ENCODE results near the gene ACIN1.

ACIN1 gene

DNA sequence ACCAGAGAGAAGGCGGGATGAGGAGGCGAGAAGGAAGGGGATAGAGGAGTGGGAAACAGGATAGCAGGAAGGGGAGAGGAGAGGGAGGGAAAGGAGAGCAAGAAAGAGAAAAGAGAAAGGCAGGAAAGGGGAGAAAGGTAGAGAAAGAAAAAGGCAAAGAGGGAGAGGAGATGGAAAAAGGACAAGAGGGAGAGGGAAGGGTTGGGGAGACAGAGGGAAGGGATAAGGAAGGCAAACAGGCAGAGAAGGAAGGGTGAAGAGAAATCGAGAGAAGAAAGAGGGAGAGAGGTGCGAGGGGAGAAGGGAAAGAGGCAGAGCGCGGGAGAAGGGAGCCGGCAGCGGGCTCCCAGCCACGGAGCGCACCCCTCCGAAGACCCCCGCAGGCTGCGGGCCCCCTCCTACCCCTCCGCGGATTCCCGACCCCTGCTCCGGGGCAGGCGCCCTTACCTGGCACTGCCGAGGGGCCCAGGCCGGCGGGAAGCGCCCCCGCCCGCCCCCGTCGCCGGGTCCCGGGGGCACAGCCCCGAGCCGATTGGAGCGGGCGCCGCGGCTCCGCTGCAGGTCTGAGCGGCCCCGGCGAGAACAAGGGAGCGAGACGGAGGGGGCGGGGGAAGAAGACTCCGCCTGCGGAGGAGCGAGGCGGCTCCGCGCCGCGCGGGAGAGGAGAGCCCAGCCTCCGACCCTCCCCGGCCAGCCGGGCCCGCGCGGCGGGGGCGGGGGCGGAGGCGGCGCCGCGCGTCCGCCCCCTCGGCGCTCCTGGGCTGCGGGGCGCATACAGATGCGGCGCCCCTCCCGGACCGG lies 37.8 kb downstream of the ACIN1 start, which contains the start of gene CDH24:
TSS of gene CDH24 (minus strand) at position 565 of the 801 bp plus-strand sequence. CDS start 1,787 bp downstream, outside the sequence.
- DNase-seq = no peak

DNA sequence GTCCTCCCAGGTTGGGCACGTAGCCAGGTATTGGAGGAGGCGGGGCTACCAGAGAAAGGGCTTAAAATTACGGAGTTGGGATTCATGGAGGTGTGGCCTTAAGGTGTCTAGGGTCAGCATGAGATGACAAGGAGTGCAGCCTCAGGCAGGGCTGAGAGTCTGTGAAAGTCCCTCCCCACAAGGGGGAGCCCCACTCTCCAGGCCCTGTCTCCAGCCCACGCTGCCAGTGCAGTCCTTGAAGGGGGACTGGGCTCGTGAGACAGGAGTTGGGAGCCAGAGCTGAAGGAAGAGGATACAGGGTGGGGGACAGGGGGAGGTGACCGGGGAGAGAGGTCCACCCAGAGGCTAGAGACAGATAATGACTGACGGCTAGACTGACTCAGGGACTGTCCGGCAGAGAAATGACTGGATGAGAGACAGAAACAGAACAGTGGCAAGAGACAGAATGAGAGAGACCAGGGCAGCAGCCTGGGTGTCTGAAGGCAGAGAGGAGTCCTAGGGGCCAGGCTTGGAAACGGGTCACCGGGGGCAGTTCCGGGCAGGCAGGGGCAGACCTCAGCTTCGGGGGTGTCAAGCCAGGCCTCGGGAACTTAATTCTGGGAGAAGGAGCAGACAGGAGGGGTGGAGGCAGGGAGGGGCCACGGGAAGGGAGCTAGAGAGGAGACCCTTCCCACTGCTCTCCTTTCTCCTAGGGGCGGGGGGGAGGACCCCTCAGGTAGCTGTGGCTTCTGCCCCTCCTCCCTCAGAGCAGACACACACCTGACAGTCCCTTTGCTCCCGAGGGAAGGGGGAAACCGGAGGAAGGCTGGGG lies 38.6 kb downstream of the ACIN1 start:
- no peak for DNase-seq

DNA sequence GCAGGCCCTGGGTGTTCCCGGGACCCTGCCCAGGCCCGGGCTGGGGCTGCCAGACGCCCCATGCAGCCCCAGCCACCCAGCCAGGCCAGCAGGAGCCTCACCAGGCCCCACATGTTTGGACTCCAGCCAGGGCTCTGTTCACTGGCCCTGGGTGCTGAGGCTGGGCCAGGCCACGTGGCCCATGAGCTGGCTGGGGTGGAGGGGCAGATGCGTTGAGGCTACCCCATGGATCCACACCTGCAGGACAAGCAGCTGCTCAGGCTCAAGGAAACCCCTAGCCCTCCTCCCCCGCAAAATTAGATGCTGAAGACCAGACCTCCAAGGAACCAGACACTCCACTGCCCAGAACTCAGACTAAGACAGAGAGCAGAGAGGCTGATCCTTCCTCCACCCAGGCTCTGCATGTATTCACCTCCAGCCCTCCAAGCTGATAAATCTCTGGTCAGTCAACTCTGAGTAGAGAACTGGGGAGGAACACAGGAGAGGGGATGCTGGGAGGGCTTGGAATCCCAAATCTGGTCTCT lies 39.3 kb downstream of the ACIN1 start:
- DNase-seq = no peak

DNA sequence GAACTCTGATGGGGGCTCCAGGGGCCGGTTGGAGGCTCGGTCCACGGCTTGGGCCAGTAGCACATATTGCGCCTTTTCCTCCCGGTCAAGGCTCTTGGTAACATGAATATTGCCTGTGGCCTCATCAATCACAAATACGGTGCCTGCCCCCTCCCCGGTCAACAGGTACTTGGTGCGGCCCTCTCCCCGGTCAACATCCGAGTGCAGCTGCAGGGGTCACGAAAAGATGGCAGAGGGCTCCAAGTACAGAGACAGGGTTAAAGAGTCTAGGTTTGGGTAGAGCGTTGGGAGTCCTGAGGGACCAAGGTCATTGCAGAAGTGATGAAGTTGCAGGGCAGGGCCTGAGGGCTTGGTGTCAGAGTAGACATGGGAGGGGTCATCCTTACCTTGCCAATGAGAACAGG lies 39.8 kb downstream of the ACIN1 start:
- no peak for DNase-seq

DNA sequence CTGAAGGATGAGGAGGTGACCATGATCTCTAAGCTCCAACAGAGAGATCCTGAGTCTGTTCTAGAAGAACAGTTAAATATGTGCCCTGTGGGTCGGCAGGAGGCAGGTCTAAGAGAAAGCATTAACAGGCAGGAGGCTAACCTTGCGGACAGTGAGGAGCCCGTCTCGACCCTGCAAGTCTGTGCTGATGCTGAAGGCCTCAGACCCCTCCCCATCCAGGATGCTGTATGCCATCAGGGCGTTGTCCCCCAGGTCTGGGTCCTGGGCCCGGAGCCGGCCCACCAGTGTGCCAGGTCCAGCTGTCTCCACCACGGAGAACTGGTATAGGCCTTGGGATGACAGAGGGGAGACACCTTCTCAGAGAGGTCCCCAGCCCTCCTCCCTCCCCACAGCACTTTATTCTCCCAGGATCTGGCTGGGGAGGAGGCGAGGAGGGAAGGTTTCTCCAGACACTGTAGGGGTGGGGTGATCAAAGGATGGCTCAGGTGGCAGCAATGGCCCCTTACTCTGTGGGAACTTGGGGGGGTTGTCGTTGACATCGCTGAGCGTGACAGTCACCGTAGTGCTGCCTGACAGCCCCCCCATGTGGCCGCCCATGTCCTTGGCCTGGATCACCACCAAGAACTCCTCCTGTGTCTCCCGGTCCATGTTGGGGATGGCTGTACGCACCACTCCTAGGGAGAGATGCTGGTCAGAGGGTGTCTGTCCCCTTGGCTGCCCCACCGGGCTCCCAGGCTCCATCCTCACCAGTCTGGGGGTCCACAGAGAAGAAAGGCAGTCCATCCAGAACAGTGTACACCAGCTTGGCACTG lies 40.7 kb downstream of the ACIN1 start:
- DNase-seq = no peak

DNA sequence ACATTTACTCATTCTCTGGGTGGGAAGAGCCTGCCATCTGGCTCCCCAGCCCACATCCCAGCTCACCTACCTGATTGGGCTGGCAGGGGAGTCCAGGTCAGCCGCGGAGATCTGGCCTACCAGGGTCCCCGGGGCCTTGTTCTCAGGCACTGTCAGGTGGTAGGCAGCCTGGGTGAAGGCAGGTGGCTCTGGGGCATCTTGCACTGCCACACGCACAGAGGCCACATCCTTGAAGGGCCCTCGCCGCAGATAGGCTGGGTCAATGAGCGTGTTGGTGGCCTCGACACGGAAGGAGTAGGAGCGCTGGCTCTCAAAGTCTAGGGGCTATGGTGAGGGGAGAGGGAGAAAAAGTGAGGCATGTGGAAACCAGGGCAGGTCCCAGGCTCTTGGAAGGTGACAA lies 41.5 kb downstream of the ACIN1 start:
- no peak for DNase-seq

DNA sequence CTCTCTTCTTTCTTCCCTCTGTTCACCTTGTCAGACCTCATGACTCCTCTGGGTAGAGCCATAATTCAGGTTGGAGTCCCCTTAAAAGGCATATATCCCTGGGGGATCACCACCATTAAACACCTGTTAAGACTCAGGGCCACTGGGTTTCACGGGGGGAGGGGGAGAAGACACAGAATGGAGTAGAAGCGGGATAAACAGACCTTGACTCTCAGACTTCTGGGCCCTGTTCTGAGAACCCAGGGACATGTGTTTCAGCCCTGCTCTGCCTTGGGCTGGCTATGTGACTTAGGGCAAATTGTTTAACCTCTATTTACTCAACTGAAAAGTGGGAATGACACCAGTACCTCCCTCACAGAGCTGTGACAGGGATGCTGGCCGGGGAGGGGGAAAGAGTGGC lies 42.3 kb downstream of the ACIN1 start:
- no peak for DNase-seq

DNA sequence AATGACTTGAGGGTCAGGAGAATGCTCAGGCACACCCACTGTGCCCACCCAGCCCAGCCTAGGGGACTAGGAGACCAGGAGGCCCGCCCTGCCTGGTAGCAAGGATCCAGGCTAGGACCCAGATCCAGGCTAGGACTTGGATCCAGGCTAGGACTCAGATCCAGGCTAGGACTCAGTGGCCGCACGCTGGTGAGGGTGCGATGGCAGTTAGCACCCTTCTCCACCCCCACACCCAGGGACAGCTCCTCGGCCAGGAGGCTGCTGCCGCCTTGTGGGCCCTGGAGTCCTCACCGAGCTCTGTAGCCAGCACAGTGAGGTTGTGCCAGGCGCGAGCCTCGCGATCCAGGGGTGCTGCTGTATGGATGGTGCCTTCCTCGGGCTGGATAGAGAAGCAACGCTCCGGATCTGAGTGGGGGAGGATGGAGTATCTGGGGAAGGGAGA lies 42.7 kb downstream of the ACIN1 start:
- no peak for DNase-seq

DNA sequence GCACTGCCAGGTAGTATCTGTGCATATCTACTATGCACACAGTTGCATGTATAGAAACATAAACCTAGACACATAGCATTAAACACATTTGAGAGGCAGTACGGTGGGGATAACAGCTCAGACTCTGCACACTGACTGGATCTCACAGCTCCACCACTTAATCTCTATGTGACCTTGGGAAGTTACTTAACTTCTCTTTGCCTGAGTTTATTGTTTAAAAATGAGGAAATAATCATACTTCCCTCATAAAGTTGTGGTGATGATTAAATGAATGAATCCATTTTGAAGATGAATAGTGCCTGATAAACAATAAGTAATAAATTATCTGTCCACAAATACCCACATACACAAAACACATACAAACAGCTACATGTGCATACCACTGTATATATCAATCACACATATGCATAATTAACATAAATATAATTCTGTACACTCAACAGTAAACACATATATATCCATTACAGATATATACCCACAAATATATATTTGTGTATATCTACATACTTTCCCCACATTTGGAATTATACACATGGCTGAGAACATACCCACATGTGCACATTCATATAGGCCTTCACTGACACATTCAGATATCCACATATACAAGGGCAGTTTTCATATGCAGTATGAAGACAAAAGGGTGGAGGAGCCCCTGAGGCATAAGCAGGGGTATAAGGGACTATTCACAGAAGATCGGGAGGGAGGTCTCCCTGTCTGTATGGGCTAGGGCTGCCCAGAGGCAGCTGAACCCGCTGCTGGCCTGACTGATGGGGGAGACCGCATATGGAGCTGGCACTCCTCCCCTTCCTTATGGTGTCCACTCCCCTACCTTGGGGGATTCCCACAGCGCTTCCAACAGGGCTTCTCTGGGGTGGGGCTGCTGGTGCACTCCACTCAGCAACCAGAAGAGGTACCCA lies 43.5 kb downstream of the ACIN1 start:
- no peak for DNase-seq

DNA sequence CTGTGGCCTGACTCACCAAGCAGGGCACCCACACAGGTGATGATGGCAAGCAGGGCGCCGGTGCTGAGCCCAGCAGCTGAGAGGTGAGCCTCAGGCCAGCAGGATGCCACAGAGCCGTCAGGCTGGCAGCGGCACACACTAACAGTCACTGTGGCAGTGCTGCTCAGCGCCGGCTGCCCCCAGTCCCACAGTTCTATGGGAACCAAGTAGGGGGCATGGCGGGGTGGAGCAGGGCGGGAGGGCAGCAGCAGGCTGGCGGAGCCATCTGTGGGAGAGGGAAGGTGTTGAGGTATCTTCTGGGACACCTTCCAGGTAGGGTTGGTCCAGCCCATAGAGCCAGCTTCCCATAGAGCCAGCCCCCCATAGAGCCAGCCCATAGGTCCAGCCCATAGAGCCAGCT lies 45.9 kb downstream of the ACIN1 start:
- no peak for DNase-seq

DNA sequence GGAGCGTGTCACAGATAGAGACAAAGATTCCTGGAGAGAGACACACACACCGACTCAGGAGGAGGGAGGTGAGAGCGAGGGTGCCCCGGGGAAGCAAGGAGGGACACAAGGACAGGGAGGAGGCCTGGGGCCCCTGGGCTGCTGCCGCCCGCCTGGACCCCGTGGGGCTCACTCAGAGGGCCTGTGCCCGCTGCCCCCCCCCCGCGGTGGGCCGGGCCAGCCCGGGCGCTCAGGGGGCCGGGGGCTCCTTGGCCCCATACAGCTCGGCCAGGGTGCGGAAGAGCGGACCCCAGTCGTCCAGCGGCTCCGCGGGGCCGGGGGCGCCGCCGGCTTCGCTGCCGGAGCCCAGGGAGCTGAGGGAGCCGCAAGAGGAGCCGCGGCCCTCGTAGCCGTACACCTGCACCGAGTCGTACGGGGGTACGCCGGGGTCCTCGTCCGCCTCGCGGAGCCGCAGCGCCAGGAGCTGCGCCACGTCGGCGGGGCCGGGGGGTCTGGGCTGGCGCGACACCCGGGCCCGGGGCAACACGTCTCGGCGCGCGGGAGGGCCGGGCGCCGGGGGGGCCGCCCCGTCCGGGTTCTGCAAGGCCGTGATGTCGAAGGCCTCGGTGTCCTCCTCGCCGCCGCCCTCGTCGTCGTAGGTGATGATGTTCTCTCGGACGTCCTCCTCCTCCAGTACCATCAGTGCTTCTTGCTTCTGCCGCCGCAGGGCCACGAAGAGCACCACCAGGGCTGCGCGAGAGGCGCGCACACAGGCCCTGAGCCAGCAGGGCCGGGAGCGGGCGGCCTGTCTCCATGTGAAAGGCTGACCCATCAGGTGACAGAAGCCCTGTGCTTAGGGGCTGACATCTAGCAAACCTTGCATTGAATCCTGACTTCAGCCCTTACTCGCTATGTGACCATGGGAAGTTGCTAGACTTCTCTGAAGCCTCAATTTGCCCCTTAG lies 46.9 kb downstream of the ACIN1 start:
- no peak for DNase-seq

DNA sequence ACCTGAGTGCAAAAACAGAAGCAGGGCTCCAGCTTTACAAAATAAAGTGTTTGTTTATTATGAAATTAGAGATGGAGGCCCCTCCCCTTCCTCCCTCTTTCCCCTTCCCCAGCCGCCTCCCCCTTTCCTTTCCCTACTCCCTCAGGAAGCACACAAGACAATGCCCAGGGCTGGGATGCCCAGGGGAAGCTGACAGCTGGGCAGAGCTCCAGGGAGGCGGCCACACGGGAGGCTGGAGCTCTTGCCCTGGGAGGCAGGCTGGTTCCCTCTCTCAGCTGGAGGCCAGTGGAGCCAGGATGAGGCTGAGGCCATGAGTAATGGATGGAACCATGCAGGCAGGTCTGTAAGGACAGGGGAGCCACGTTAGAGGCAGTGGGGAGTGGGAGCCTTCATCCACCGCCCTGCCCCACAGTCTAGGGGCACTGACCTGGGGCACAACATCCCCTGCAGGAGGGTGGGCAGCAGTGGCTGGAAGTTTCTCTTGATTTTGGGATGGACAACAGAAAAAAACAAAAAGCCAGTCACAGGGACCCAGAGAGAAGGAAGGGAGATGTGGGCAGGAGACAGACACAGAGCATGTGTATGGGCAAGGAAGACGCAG lies 47.8 kb downstream of the ACIN1 start:
- DNase-seq = no peak

DNA sequence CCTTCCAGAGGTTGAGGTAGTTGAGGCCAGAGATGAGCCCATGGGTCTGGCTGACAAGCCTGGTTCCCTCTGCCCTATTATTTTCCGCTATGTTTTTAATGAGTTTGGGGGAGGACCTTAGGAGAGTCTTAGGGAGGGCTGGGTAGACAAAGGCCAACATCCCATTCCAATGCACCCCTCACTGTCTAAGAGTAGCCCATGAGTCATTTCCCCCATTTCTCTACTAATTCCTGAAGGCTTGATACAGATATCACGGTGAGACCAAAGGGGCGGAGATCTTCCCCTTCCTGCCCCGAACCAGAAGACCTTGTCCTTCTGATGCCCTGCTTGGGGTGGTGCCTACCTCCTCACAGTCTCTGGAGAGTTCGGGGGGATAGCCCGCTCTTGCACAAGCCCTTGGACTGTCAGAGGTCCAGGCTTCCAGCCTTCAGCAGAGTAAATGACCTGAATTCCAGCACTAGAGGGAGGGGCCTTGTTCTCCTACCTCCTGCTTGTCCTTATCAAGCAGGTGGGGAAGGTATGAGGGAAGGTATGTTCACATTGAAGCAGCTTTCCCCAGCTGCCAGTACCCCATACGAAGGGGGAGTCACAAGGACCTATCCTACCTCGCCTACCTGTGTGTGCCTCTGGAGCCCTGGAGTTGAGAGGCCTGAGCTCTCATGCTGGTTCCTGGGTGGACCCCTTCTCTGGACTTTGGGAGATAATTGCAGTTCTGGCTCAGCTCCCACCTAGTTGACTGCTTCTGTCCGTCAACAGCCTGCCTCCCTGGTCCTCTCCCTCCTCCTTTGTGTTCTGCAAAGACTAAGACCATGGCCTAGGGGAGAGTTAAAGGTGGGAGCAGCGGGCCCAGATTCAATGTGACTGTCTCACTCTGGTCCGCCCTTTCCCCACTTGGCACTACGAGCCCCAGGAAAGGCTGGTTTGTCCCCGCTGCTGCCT lies 49.2 kb downstream of the ACIN1 start:
- DNase-seq = no peak

DNA sequence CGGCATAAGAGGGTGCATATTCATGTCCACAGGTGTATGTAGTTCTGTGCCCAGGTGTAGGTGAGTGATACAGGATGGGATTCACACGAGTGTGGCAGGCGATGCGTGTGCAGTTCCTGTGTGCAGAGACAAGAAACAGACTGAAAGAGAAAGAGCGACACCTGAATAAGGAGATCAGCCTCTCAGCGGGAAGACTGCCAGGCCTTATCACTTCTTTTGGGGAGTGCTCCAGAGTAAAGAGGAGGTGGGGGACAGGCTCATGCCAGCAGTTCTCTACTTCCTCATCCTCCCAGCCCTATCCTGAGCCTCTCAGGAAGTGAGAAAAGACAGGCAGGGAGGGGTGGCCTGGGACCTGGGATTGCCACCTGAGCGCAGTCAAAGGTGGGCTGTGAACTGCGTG lies 50.1 kb downstream of the ACIN1 start:
- no peak for DNase-seq

DNA sequence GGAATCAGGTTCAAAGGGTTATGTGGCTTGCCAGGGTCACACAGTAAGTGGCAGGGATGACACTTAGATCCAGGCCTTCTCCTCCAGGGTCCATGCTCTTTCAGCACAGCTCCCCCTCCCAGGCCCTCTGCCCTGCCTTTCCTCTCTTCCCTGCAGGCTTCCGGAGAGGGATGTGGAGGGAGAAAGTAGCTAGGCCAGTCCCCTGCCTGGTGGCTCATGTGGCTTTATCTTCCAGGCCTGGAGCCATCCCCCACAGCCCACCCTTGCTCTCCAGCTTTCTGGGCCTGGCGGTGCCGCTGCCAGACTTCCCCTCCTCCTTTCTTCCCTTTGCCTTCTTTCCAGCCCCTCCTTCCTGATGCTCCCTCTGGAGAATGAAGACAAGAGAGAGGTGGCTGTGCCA lies 51.2 kb downstream of the ACIN1 start:
- no peak for DNase-seq

DNA sequence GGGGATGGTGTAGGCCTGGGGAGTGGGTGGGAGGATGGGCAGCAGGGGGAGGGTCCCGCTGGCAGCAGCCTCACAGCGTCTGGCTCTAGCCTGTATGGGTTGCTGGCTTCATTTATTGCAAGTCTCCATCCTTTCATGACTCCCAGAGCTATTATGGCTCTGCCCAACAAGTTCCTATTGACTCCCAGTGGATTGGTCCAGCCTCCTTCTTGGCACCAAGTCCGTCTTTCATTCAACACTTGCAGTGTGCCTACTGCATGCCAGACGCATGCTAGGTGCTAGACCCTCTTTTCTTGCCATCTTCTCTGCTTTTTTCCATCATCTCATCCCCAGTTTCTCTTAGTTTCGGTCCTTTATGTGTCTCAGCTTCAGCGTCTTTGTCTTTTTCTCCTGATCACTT lies 51.8 kb downstream of the ACIN1 start:
- DNase-seq = no peak

DNA sequence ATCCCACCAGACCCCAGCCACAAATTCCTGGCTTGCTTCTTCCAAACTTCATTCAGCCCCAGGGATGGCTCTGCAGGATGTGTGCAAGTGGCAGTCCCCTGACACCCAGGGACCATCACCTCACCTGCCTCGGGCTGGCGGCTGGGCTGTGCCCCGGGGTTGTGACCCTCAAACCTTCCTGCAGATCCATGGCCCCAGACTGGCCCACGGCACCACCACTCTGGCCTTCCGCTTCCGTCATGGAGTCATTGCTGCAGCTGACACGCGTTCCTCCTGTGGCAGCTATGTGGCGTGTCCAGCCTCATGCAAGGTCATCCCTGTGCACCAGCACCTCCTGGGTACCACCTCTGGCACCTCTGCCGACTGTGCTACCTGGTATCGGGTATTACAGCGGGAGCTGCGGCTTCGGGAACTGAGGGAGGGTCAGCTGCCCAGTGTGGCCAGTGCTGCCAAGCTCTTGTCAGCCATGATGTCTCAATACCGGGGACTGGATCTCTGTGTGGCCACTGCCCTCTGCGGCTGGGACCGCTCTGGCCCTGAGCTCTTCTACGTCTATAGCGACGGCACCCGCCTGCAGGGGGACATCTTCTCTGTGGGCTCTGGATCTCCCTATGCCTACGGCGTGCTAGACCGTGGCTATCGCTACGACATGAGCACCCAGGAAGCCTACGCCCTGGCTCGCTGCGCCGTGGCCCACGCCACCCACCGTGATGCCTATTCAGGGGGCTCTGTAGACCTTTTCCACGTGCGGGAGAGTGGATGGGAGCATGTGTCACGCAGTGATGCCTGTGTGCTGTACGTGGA lies 52.6 kb downstream of the ACIN1 start, which contains the start of gene PSMB11:
TSS of gene PSMB11 (plus strand) at position 51 of the 804 bp plus-strand sequence. CDS start at position 65, 14 bp downstream.
- DNase-seq = no peak

DNA sequence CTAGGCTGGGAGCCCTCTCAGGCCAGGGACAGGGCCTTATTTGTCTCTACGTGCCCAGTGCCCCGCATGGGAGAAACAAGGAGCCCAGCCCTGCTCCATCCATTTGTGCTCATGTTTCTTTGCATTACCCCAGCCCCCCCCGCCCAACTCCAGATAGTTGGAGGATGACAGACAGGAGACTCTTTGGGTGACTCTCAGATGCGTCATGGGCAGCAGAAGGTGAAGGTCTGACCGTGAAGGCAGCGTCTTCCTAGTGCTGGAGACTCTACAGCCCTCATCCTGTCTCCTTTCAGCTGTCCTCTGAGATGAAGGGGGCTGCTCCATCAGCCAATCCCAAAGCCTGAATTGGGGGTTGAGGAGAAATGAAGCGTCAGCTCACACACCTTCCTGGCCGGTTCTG lies 53.2 kb downstream of the ACIN1 start:
- DNase-seq = no peak

Data from SHP77 treated with DMSO at 0.1 percent for 48 hours (cell line).